Mammary epithelial cell (primary cell): ENCODE data around the gene CYTH4.

Experiments
- EZH2 ChIP-seq: IDR thresholded peaks from 2 replicates; pipeline ENCODE4 v1.6.1; 2012; ENCODE audit warnings: low read length, inconsistent platforms, borderline replicate concordance
- TF ChIP-seq, protein P1 (sequence below), 2 donors: IDR thresholded peaks in 1 of 2; conservative IDR thresholded peaks in 1 of 2; 2 replicates each; pipeline ENCODE4 v1.5.1; 2011 to 2012; ENCODE audit warnings: inconsistent platforms in 2 of 2, low read length in 2 of 2, mild to moderate bottlenecking in 2 of 2, control low read depth in 1 of 2, low read depth in 1 of 2; ENCODE audit not compliant: insufficient read depth in 1 of 2; ENCODE audit errors: extremely low read depth in 1 of 2

GRCh38 chr22:37334461-37334858 is 52.2 kb downstream of the CYTH4 start:
- TF ChIP-seq, protein P1, sequence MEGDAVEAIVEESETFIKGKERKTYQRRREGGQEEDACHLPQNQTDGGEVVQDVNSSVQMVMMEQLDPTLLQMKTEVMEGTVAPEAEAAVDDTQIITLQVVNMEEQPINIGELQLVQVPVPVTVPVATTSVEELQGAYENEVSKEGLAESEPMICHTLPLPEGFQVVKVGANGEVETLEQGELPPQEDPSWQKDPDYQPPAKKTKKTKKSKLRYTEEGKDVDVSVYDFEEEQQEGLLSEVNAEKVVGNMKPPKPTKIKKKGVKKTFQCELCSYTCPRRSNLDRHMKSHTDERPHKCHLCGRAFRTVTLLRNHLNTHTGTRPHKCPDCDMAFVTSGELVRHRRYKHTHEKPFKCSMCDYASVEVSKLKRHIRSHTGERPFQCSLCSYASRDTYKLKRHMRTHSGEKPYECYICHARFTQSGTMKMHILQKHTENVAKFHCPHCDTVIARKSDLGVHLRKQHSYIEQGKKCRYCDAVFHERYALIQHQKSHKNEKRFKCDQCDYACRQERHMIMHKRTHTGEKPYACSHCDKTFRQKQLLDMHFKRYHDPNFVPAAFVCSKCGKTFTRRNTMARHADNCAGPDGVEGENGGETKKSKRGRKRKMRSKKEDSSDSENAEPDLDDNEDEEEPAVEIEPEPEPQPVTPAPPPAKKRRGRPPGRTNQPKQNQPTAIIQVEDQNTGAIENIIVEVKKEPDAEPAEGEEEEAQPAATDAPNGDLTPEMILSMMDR (conservative IDR thresholded peaks at IDR 0.05 in 1 of 2, IDR thresholded peaks at IDR 0.05 in 1 of 2; ENCODE audit: extremely low read depth in 1 of 2, insufficient read depth in 1 of 2, low read depth in 1 of 2, low read length in 2 of 2) = no peak
- no peak for TF ChIP-seq EZH2
